Measurements from ENCODE around the gene ZBTB44. TPM values are rescaled to one million over a fixed set of nuclear protein-coding genes. Genes with fewer than 3 reads are reported as not detected.
"Not testable (repeated sequence)": the region's sequence is repeated elsewhere in the genome, so short reads cannot be mapped to it uniquely, and the experiment has no call there.

Gene ZBTB44
- total RNA-seq, 1 experiment from 2014 or later = 27.5 TPM

DNA sequence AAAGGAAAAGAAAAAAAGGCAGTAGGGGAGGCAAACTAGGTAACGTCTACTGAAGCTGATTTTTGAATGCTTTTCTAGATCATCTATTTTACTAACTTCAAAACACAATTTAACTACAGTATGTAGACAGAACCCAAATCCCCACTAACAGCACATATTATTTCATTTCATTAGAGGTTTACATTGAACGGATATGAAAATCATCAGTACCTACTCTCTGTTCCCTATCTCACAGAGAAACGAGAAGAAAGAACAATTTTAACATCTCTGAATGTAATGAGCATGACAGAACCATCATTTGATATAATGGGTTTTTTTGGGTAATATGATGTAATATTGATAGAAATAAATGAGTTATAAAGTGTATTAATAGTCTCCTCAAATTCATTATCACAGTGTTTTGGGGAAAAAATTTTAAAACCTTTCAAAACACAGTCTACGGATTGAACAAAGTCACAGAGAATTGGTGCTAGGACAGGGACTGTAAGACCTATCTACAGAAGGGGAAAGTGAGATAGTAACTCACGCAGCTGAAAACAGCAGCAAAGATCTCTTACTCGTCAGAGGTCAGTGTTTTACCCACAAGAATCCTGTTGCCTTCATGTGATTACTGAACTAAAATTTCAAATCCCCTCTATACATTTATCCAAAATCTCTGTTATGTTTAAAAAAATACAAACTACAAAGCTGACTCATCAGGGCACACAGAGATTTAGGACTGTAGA lies 77.3 kb downstream of the ZBTB44 start:
- ATAC-seq (no peak), DNase-seq (no peak)
- Histone ChIP-seq H2AFZ (ENCODE audit: low read length) (no peak overlapping the region), H3F3A (ENCODE audit: low read length, unreplicated experiment) (no peaks in the 10 kb centered on the region), H3K4me2 (ENCODE audit: low read length) (no peak overlapping the region), H3K27me3 (ENCODE audit: low read length) (no peaks in the 10 kb centered on the region), H3K9me2 (replicated peaks; ENCODE audit: low read length) (no peaks in the 10 kb centered on the region), H3K36me3 (ENCODE audit: low read depth, low read length) (no peaks in the 10 kb centered on the region; the same call in 1 of the 2 replicates), H3K27ac (ENCODE audit: low read length) (no peak overlapping the region), H4K20me1 (ENCODE audit: low read length) (no peaks in the 10 kb centered on the region), H3K9me3 (ENCODE audit: low read length) (no peaks in the 10 kb centered on the region), H3K9ac (ENCODE audit: low read length) (no peak overlapping the region), H3K79me2 (ENCODE audit: low read length) (no peaks in the 10 kb centered on the region), H3K4me1 (ENCODE audit: insufficient read depth, low read length) (no peaks in the 10 kb centered on the region), H3K4me3 (ENCODE audit: low read length) (no peak overlapping the region)
- no peak for TF ChIP-seq EZH2 (IDR thresholded peaks at IDR 0.05; ENCODE audit: low read length, unreplicated experiment)
- no peak for TF ChIP-seq EZH2phosphoT487 (IDR thresholded peaks at IDR 0.05; ENCODE audit: borderline replicate concordance, low read length)
- TF ChIP-seq, protein P1, sequence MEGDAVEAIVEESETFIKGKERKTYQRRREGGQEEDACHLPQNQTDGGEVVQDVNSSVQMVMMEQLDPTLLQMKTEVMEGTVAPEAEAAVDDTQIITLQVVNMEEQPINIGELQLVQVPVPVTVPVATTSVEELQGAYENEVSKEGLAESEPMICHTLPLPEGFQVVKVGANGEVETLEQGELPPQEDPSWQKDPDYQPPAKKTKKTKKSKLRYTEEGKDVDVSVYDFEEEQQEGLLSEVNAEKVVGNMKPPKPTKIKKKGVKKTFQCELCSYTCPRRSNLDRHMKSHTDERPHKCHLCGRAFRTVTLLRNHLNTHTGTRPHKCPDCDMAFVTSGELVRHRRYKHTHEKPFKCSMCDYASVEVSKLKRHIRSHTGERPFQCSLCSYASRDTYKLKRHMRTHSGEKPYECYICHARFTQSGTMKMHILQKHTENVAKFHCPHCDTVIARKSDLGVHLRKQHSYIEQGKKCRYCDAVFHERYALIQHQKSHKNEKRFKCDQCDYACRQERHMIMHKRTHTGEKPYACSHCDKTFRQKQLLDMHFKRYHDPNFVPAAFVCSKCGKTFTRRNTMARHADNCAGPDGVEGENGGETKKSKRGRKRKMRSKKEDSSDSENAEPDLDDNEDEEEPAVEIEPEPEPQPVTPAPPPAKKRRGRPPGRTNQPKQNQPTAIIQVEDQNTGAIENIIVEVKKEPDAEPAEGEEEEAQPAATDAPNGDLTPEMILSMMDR (conservative IDR thresholded peaks at IDR 0.05; ENCODE audit: low read depth, low read length) = no peak
- BruUV-seq (replicated peaks) = no TSS peak
- ChIA-PET CTCF (no interaction called here), POLR2A (ENCODE audit: unreplicated experiment) (no interaction called here)
- intact Hi-C loops (cut with micrococcal nuclease) = no loop called here

DNA sequence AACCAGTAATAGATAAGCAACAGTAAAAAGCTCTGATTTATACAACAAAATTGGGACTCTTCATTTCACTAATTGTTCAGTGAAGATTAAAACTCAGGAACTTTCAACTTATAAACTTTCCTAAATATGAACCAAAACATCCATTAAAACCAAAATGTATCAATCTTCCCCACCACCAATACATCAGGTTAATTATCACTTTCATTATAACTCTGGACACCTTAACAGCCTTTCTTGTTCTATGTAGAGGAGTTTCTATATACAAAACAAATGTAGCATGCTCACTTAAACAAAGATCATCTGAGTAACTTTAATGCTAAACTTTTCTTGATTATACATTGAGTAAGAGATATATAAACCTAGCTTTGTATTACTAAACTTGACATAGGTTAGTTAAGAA lies 80.4 kb downstream of the ZBTB44 start:
- H4K20me1 ChIP-seq (ENCODE audit: low read length) = no peaks in the 10 kb centered on the region
- H3K4me2 ChIP-seq (ENCODE audit: low read length) = no peak overlapping the region
- no TSS peak for BruUV-seq (replicated peaks)
- H3K9ac ChIP-seq (ENCODE audit: low read length) = no peak overlapping the region
- H3K79me2 ChIP-seq (ENCODE audit: low read length) = no peaks in the 10 kb centered on the region
- H3K9me3 ChIP-seq (ENCODE audit: low read length) = no peaks in the 10 kb centered on the region
- no peaks in the 10 kb centered on the region; the same call in 1 of the 2 replicates for H3K36me3 ChIP-seq (ENCODE audit: low read depth, low read length)
- no peaks in the 10 kb centered on the region for H3F3A ChIP-seq (ENCODE audit: low read length, unreplicated experiment)
- DNase-seq (no peak), ATAC-seq (no peak)
- no peaks in the 10 kb centered on the region for H3K4me1 ChIP-seq (ENCODE audit: insufficient read depth, low read length)
- no peaks in the 10 kb centered on the region for H3K27me3 ChIP-seq (ENCODE audit: low read length)
- no peak overlapping the region for H2AFZ ChIP-seq (ENCODE audit: low read length)
- no peak overlapping the region for H3K27ac ChIP-seq (ENCODE audit: low read length)
- no peaks in the 10 kb centered on the region for H3K9me2 ChIP-seq (replicated peaks; ENCODE audit: low read length)
- POLR2A ChIA-PET (ENCODE audit: unreplicated experiment) = no interaction called here
- no peak overlapping the region for H3K4me3 ChIP-seq (ENCODE audit: low read length)
- TF ChIP-seq EZH2phosphoT487 (IDR thresholded peaks at IDR 0.05; ENCODE audit: borderline replicate concordance, low read length) = no peak
- no peak for TF ChIP-seq EZH2 (IDR thresholded peaks at IDR 0.05; ENCODE audit: low read length, unreplicated experiment)
- TF ChIP-seq, protein P1 (conservative IDR thresholded peaks at IDR 0.05; ENCODE audit: low read depth, low read length) = no peak
- intact Hi-C loops (cut with micrococcal nuclease) = no loop called here
- CTCF ChIA-PET = no interaction called here

DNA sequence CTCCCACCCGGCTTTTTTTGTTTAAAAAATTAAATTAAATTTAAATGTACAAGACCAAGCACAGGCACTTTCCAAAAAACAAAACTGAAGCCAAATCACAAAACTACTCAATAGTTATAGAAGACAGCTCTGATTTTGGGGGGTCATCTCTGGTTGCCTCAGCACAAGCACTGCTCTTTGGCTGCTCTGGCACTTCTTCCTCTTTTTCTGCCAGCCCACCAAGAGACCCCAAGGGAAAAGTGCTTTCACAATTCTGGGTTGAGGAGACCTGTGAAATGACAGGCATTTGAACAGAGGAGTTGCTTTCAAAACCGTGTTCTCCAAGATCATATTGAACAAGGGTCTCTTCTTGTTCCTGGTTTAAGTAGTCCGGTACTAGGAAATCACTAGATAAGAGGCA lies 80.8 kb downstream of the ZBTB44 start:
- H3K4me1 ChIP-seq (ENCODE audit: insufficient read depth, low read length); H2AFZ ChIP-seq (ENCODE audit: low read length); H3K79me2 ChIP-seq (ENCODE audit: low read length); BruUV-seq (replicated peaks); intact Hi-C loops (cut with micrococcal nuclease); POLR2A ChIA-PET (ENCODE audit: unreplicated experiment); H3K36me3 ChIP-seq (ENCODE audit: low read depth, low read length); H3K4me3 ChIP-seq (ENCODE audit: low read length); CTCF ChIA-PET; DNase-seq; ATAC-seq; H3K27me3 ChIP-seq (ENCODE audit: low read length); H3K27ac ChIP-seq (ENCODE audit: low read length); H4K20me1 ChIP-seq (ENCODE audit: low read length); H3K9me3 ChIP-seq (ENCODE audit: low read length); H3F3A ChIP-seq (ENCODE audit: low read length, unreplicated experiment); H3K9me2 ChIP-seq (replicated peaks; ENCODE audit: low read length); H3K9ac ChIP-seq (ENCODE audit: low read length); H3K4me2 ChIP-seq (ENCODE audit: low read length): not testable (repeated sequence)

DNA sequence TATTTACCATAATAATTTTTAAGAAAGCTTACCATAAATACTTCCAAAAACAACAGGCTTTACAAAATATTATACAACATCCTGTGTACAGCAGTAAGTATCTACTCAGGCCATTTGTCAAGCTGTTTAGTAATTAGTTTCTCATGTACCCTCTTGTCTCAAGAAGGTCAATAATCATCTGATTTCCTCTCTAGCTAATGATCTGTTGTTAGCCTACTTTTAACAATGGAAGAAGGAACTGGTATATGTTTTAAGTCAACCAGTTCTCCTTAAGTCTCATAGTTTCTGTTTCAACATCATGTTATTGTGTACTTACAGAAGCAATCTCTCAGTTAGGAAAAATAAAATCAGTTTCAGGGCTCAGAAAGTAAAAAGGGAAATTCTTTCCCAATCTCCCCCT lies 81.2 kb downstream of the ZBTB44 start:
- H3K79me2 ChIP-seq (ENCODE audit: low read length); H3K4me1 ChIP-seq (ENCODE audit: insufficient read depth, low read length); ATAC-seq; H3K9me2 ChIP-seq (replicated peaks; ENCODE audit: low read length); H3K9ac ChIP-seq (ENCODE audit: low read length); intact Hi-C loops (cut with micrococcal nuclease); CTCF ChIA-PET; H4K20me1 ChIP-seq (ENCODE audit: low read length); H3K4me3 ChIP-seq (ENCODE audit: low read length); POLR2A ChIA-PET (ENCODE audit: unreplicated experiment); H3K4me2 ChIP-seq (ENCODE audit: low read length); DNase-seq; H3F3A ChIP-seq (ENCODE audit: low read length, unreplicated experiment); H3K27me3 ChIP-seq (ENCODE audit: low read length); H3K27ac ChIP-seq (ENCODE audit: low read length); H3K9me3 ChIP-seq (ENCODE audit: low read length); BruUV-seq (replicated peaks); H2AFZ ChIP-seq (ENCODE audit: low read length); H3K36me3 ChIP-seq (ENCODE audit: low read depth, low read length): not testable (repeated sequence)

Measured in PC-3 (cell line).